ENCODE measurements around the gene ACP6. TPM values are rescaled to one million over a fixed set of nuclear protein-coding genes. Genes with fewer than 3 reads are reported as not detected.

The ACP6 gene
- total RNA-seq, 2 donors from 2014 or later: 20.0 to 23.5 TPM

- intact Hi-C loops (cut with DNase I, micrococcal nuclease): loop anchor here in 1 of 2 donors (10.0 kb wide), 1 partner anchor 436 kb away; no protein-coding TSS in a partner anchor
- DNase-seq: no peak
- ATAC-seq: no peak
Measured at GRCh38 chr1:147600119-147601111, 69.9 kb downstream of the ACP6 start.

GRCh38 chr1:147599362-147600118 lies 70.8 kb downstream of the ACP6 start:
- ATAC-seq (peak; percentile 89), DNase-seq (peak; percentile 97 to 99)
- intact Hi-C loops (cut with DNase I, micrococcal nuclease): loop anchor here in 1 of 2 donors (5.0 to 10.0 kb wide), 2 partner anchors 57 to 435 kb away; partner anchors contain the start of gene BCL9

- intact Hi-C loops (cut with DNase I, micrococcal nuclease): loop anchor here in 1 of 2 donors (5.0 kb wide), 1 partner anchor 56 kb away; the partner anchor contains the start of gene BCL9
- peak; percentile 20 for ATAC-seq
- DNase-seq: peak in 1 of 2 donors; percentile 67
Measured at GRCh38 chr1:147598621-147599361, 71.5 kb downstream of the ACP6 start.

- intact Hi-C loops (cut with DNase I, micrococcal nuclease): loop anchor here in 1 of 2 donors (5.0 kb wide), 1 partner anchor 55 kb away; the partner anchor contains the start of gene BCL9
- DNase-seq (no peak), ATAC-seq (no peak)
Measured at GRCh38 chr1:147597010-147597409, 73.3 kb downstream of the ACP6 start.

Other genes with a start within 250 kb of the ACP6 start
- 10 to 100 TPM; 17.6 to 17.8 TPM for gene BCL9, start 129.0 kb downstream of the ACP6 start, total RNA-seq
- gene GJA5, start 90.1 kb upstream of the ACP6 start, total RNA-seq: 1 to 10 TPM; 2.5 to 3.0 TPM
- gene GJA8, start 232.3 kb upstream of the ACP6 start, total RNA-seq: not detected

Data from left colon (tissue), 2 donors.